Stimulated activated CD8-positive, alpha-beta memory T cell treated with anti-CD3 and anti-CD28 coated beads, Interleukin-12 subunit alpha, Interleukin-12 subunit beta, amount 100 ng/mL, for 1 hour (primary cell): ENCODE data around the gene LCN2.
A peak's percentile ranks its signal among the peaks of the same experiment; 100 is the strongest.

Experiments
- DNase-seq: peaks from one replicate; pipeline ENCODE4 v3.0.0-alpha.2; 2020; ENCODE audit warnings: low read depth

LCN2 gene

DNA sequence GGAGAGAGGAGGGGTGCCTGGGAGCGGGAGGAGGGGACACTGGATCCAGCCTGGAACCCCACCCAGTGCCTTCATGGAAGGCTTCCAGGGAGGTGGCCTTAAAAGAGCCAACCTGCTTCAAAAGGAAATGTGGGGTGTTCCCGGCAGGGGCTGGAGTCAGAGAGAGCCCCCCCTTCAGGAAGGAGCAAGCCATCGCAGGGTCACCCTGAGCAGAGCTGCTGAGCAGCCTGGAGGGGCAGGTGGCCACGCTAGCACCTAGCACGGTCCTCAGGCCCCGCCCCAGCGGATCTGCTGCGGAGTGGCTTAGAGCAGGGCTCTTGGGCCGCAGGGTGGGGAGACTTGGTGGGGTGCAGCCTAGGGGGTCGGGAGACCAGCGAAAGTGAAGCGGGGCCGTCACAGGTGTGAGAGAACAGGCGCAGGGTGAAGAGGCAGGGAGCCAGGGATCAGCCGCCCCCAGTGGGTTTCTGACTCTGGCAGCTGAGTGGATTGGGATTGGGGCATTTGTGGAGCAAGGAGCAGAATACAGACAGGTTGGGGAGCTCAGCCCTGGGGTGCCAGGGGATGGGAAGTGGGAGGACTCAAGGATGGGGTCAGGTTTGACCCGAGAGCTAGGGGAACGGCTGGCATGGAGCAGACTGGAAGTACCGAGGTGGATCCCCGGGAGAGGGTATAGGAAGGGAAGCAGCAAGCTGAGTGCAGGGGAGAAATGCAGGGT lies 1.5 kb downstream of the LCN2 start:
- DNase-seq, result no peak

DNA sequence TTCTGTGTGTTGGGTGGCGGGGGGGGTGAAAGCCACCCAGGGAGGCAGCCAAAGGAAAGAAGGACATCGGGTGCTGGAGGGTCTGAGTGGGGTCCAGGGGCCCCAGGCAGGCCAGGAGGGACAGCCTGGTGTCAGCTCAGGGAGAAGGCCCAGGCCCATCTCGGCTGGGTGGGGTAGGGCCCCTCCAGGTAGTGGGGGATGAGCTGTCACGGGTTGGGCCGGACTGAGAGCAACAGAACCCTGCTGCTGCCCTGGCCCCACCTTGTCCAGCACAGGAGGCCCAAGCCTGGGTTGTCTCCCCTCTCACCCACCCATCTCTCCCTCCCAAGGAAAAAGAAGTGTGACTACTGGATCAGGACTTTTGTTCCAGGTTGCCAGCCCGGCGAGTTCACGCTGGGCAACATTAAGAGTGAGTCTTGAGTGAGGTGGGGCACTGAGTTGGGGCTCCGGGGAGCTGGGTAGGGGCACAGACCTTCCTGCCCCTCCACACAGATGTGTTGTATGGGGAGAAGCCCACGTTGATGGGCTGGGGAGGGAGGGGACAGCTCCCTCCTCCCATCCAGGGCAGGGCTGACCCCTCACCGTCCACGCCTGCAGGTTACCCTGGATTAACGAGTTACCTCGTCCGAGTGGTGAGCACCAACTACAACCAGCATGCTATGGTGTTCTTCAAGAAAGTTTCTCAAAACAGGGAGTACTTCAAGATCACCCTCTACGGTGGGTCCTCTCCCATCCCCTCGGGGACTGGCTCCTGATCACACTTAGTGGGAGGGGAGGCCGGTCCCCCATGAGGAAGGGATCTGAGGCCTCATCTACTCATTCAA lies 2.3 kb downstream of the LCN2 start:
- no peak for DNase-seq

DNA sequence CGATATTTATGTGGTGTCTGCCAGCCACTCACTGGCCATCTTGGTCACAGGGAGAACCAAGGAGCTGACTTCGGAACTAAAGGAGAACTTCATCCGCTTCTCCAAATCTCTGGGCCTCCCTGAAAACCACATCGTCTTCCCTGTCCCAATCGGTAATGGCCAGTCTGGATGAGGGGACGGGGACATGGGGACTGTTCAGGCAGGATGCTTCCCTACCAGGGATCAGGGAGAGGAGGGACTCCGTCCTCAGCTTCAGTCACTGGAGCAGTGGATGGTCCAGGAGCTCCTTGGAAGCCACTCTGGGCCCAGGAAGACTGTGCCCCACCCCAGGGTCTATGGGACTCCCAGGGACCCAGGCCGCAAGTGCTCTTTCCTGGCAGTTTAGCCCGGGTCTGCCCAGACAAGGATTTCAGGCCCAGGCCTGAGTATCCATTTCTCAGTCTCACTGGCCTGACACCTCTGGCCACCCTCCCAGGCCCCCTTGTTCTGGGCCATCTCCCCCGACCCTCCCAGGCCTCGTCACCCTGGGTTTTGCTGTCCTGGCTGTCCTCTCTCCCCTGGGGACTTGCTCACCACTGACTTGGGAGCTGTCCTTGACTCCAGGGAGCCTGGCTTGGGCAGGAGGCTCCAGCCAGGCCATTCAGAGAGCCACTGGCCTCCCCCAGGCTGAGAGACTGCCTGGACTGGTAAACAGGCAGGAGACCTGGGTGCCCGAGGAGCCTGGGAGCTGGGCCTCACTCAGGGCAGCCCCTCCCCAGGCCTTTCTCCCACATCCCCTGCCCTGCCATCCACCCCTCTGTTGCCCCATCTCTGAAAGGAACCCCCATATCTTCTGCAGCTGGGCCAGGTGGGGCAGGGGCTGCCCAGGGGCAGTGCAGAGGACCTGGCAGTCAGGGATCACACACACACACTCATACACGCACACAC lies 3.1 kb downstream of the LCN2 start:
- DNase-seq, result no peak

DNA sequence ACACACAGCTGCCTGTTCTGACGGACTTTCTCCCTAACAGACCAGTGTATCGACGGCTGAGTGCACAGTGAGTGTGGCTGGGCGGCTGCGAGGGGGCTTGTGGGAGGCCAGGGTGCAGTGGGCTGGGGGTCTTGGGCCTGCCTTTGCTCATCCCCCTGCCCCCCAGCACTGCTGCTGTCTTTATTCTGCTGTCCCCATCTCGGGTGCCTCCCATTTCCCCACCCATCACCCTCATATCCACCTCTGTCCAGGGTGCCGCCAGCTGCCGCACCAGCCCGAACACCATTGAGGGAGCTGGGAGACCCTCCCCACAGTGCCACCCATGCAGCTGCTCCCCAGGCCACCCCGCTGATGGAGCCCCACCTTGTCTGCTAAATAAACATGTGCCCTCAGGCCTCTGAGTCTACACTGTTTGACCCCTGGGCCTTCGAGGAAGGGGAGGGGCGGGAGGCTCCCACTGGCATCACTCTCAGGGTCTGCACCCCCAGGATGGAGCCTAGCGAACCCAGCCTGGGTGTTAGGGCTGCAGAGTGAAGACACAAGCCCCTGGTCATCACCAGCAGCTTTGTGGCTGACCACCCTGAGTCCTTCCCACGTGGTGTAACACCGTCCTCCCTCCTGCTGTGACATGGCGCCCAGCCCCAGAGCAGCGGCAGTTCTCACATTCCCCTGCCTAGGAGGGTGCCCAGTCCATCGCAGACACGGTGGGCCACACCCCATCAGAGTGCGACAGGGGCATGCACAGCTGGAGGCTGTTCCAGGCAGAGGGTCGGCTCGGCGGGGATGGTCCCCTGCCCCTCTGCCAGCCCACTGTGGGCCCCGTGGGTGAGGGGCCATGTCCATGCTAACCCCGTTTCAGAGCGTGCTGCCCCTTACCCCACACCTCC lies 4.0 kb downstream of the LCN2 start:
- DNase-seq, result no peak

DNA sequence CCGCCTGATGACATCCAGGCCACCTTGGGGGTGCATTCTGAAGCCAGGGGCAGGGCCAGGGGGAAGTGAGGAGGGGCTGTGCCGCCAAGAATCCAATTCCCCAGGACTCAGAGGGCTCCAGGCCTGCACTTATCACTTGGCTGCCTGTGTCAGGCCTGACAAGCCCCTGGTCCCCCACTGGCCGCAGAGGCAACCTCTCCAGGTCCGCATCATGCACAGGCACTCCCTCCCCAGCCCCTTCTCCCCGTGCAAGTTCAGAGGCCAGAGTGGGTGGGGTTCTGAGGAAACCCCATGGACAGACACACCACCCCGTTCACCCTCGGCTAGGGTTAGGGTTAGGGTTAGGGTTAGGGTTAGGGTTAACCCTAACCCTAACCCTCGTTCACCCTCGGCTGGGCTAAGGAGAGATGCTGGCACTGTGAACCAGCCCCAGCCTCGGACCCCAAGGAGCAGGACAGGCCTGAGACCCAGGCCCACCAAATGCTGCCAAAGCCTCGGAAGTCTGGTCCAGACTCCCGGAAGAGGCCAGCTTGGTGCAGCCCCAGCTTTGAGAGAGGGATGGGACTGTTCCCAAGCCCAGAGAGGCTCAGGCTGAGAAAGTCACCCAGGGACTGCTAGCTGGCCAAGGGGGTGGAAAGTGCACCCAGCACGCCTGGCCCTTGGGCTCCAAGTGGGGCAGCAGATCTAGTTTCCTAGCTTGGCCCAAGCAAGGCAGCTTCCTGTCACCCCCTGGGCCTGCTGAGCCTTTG lies 4.9 kb downstream of the LCN2 start:
- DNase-seq, result no peak

DNA sequence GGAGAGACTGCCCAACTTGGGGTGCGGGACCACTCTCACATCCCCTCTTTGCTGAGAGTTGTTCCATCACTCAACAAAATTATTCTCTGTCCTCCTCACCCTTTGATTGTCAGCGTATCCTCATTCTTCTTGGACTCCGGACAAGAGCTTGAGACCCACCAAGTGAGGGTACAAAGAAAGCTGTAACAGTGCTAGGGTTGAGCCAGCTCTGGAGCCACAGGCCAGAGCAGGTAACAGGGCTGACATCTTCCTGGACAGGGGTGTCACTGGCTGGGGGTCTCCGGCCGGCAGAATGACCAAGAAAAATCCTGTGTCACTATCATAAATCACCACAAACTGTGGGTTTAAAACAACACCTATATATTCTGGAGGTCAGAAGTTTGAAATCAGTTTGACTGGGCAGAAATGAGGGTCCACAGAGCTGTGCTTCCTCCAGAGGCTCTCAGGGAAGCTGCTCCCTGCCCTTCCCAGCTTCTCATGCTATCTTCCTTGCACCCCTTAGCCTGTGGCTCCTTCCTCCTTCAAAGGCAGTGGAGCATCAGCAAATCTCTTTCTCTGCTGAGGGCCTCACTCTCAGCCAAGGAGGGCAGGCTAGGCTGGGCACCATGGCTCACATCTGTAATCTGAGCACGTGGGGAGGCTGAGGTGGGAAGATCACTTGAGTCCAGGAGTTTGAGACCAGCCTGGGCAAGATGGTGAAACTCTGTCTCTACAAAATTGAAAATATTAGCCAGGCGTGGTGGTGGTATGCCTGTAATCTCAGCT lies 6.7 kb downstream of the LCN2 start:
- DNase-seq, result no peak

DNA sequence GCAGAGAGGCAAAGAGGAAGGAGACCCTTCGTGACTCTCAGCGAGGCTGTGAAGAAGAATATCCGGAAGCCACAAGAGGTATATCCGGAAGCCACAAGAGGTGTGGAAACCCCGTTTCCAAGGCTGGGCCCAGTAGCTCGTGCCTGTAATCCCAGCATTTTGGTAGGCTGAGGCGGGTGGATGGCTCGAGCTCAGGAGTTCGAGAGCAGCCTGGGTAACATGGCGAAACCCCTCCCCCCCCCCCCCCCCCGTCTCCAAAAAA lies 10.2 kb downstream of the LCN2 start:
- DNase-seq, result no peak

DNA sequence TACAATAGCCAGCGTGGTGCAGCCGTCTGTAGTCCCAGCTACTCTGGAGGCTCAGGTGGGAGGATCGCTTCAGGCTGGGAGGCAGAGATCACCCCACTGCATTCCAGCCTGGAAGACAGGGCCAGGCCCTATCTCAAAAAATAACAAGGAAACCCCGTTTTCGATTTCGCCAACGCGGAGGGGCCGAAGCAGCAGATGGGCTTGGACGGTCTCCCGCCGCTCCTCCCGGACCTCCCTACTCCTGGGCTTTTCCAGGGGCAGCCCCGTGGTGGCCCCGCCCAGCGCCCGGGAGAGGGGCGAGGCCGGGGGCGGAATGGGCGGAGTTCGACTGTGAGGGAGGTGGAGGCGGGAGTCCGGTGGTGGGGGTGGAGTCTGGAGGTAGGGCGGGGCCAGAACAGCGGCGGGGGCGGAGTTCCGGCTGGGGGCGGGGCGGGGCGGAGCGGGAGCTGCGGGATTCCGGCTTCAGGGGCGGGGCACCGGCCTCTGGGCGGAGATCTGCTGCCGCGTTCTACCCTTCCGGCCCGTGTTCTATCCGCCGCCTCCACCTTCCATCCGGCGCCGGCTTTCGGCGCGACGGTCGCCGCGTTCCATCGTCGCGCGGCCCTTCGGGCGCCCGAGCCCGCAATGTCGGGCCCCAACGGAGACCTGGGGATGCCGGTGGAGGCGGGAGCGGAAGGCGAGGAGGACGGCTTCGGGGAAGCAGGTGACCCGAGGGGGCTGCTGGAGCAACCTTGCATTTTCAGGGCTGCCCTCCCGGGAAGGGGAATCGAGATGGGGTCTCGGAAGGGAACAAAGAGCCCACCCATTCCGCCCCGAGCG lies 10.7 kb downstream of the LCN2 start, which contains the start of gene BBLN:
Gene BBLN (plus strand): TSS at position 482 of the 819 bp plus-strand sequence. CDS start 143 bp downstream, at position 625.
- DNase-seq, result peak; percentile 89

DNA sequence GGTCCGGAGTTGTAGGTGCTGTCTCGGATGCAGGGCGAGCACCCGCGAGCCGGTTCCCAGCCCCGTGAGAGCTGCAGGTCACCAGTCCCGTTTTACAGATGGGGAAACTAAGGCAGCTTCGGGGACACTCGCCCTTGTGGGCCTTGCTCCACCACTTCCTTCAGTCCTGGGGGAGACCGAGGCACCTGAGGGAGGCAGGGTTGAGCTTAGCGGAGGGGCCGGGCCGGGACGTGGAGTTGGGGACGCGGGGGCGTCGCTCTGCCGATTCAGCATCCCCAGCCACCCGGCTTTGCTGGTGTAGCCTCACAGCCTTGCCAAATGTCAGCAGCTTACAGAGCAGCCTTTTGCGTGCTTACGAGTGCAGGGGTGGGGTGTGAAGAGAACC lies 11.3 kb downstream of the LCN2 start:
- DNase-seq, result no peak

DNA sequence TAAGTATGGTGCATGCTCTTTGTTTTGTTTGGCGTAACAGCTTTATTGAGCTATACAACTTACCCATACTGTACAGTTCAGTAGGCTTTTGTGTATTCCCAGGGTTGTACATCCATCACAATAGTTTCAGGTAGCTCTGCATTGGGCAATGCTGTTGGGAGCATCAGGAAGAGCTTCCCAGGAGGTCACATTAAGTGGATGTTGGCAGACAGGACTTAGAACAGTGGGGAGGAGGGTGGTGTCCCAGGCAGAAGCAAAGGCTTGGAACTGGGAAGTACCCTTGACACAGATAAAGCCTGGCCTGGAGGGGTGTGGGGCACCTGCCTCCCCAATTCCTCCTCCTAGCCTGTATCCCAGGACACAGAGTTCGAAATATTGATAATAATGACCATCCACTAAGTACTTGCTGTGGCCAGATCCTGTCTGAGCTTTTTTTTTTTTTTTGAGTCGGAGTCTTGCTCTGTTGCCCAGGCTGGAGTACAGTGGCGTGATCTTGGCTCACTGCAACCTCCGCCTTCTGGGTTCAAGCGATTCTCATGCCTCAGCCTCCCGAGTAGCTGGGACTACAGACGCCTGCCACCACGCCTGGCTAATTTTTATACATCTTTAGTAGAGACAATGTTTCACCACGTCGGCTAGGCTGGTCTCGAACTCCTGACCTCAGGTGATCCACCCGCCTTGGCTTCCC lies 12.1 kb downstream of the LCN2 start:
- no peak for DNase-seq

DNA sequence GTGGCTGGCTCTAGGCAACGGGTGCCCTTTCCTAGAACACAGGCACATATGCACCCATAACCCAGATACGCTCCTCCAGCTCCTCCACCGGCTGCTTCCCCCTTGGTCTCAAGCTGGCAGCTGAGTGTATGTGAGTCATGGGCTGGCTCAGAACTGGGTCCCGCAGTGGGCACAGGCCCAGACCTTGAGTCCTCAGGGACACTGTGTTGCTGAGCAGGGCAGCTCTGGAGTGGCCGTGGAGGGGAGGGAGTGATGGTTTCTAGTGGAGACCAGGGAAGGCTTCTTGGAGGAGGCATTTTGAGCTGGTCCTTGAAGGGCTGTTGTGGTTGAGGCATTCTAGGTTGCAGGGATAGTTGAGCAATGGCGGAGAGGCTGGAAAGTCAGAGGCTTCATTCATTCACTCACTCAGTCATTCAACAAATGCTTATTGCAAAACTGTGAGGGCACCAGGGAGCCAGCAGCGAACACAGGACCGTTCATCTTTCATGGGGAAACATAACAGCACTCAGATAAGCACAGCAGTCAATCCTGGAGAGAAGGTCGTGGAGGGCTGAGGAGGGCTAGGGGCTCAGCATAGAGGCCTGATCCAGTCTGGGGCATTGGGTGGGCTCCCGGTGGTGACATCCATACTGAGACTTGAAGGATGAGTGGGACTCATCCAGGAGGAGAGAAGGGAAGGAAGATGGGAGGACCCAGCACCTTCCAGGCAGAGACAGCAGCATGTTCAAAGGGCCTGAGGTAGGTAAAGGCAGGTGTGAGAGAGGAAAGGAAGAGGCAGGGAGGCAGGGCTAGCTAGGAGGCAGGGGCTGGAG lies 13.2 kb downstream of the LCN2 start:
- DNase-seq, result no peak

DNA sequence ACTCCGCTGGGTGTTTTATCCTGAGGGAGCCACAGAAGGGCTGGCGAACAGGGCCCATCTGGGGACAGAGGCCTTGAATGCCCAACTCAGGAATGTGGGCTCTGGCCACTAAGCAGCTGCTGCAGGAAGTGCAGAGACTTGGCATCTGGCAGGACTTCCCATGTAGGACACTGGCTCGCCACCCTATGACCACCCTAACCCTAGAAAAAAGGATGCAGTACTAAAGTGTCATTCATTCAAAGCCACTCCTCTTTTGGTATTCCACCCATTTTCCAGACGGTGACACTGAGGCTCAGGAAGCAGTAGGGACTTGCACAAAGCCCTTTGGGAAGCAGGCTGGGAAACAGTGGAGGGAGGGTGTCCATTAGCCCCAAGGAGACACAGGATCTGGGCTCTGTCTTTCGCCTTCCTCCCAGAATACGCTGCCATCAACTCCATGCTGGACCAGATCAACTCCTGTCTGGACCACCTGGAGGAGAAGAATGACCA lies 13.8 kb downstream of the LCN2 start:
- DNase-seq, result no peak

DNA sequence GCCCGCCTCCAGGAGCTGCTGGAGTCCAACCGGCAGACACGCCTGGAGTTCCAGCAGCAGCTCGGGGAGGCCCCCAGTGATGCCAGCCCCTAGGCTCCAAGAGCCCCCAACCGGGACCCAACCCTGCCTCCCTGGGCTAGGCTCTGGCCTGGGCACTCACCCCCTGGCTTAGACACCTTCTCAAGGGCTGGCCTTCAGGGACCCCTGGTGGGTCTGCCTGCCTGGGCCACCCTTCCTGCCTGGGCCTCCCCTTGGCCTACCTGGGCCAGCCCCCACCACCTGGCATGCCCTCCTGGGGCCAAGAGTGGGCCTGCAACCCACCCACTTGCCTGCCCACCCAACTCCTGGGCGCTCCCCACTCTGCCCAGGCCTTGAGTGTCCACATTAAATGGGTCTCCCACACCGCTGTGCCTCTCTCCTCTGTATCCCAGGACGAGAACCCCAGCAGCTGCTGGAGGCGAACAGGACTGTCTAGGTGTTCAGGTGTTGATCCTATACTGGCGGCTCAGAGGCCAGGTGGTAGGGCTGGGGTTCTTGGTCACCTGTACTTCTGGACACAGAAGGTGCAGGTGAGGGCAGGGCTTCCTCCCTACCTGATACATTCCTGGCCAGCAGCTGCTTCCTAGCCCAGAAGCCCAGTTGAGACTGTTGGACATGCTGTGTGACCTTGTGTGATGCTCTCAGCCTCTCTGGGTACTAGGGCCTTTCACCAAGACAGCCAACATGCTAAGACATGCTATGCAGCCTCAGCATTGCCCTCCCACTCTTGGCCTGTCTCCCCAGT lies 14.5 kb downstream of the LCN2 start:
- DNase-seq, result no peak

DNA sequence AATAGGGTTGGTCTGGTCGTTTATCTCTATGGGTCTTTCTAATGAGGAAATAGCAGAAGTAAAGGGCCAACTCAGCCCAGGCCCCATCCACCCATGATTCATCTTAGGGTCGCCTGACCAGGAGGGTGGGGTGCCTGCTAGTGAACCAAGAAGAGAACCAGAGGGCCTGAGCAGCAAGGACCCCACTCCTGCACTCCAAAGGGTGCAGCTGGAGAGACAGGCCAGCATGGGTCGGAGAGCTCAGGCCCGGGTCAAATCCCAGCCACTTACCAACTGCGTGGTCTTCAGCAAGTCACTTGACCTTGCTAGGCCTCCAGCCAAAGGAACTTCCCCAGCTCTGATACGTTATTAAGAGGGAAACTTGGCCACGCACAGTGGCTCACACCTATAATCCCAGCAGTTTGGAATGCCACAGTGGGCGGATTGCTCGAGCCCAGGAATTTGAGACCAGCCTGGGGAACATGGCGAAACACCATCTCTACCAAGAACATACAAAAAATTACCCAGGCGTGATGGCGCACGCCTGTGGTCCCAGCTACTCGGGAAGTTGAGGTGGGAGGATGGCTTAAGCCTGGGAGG lies 15.1 kb downstream of the LCN2 start:
- no peak for DNase-seq

DNA sequence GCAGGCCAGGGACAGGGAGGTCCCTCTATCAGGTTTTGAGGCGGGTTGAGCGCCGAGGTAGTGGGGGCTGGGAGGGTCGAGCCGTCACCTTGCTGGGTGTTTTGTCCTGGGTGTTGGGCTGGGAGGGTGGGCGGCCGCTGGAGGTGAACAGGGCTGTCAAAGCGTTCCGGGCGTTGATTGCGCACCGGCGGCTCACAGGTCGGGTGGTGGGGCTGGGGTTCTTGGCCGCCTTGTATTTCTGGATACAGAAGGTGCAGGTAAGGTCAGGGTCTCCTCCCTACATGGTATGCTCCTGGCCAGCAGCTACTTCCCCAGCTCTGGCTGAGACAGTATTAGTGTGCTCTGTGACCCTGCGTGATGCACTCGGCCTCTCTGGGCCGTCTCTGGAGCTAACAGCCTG lies 16.9 kb downstream of the LCN2 start:
- no peak for DNase-seq

DNA sequence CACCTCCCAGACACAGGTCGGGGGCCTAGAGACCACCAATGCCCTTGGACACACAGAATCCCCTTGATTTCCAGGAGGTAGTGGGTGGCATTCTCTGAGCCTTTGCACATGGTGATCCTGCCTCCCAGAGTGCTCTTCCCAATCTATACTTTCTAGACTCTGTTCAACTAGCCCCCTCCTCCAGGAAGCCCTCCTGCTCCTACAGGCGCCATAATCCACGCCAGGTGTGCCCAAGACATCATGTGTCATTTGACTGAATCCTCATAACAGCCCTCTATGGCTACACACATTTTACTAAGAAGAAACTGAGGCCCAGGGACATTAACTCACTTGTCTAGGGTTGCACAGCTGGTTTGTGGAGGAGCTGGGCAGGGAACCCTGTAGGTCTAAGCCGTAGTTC lies 18.0 kb downstream of the LCN2 start:
- no peak for DNase-seq
